ENCODE data around the gene ACTR2.
"Not testable (repeated sequence)": the region's sequence is repeated elsewhere in the genome, so short reads cannot be mapped to it uniquely, and the experiment has no call there.

Gene ACTR2

DNA sequence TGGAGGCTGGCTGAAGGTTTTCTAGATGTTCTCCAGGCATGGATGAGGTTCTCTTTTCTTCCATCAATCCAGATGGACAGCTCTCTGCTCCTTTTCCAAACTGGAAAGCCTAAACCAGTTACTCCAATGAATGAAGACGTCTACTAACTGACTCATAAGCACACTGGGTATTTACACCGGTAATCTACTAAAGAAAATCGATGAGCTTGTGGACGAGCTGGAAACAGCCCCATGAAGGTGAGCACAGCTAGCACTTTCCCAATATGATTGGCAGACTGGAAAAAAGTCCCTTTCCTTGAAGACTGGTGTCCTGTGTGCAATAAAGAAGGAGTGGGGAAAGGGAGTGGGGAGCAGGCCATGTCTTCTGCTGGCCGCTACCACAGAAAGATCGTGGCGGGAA lies 84.0 kb downstream of the ACTR2 start:
- no peak for DNase-seq (ENCODE audit: low read depth in 1 of 2, low spot score in 1 of 2)

DNA sequence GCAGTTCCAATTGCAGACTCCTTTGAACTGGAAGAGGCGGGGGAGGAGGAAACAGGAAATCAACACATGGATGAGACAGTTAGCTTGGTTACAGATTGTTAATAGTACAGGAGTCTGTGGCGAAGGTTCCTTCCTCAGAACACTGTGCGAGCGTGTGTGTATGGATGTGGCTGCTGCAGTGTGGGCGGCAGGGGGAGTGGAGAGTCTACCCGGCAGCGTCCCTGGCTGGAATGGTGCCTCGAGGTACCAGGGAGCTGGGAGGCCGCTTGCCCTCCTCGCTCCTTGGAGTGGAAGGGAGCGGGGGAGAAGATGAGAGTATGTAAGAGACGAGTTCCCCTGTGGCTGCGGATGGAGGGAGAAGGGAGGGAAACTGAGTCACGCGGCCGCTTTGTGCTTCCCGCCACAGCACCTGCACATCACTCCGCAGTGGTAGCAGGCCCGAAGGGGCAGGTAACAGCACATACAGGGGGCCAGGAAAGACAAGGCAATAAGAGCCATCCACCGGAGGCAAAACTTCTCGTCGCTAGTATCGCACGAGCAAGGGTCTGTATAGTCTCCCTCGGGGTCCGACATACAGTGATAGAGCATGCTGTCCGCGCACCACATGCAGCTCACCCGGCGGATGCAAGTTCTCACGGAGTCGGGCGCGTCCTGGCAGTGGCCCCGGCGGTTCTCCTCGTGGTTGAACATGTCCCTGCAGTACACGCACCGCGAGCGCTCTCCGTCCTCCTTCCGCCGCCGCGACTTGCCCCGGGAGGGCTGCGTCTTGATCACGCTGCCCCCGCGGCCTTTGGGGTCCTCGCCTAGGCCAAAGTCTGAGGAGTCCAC lies 85.7 kb downstream of the ACTR2 start:
- DNase-seq (ENCODE audit: low read depth in 1 of 2, low spot score in 1 of 2), result no peak

DNA sequence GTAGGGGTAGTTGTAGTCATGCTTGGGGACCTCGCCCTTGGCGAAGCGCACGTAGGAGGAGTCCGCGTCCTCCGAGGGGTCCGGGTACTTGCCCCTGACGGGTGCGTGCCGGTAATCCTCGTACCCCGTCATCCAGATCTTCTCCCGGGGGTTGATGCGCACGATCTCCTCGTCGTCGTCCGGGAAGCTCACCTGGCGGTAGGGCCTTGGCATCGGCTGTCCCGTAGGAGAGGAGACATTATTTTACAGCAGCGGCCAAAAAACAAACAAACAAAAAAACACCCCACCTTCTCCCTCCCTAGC lies 86.3 kb downstream of the ACTR2 start:
- DNase-seq (ENCODE audit: low read depth in 1 of 2, low spot score in 1 of 2), result no peak

DNA sequence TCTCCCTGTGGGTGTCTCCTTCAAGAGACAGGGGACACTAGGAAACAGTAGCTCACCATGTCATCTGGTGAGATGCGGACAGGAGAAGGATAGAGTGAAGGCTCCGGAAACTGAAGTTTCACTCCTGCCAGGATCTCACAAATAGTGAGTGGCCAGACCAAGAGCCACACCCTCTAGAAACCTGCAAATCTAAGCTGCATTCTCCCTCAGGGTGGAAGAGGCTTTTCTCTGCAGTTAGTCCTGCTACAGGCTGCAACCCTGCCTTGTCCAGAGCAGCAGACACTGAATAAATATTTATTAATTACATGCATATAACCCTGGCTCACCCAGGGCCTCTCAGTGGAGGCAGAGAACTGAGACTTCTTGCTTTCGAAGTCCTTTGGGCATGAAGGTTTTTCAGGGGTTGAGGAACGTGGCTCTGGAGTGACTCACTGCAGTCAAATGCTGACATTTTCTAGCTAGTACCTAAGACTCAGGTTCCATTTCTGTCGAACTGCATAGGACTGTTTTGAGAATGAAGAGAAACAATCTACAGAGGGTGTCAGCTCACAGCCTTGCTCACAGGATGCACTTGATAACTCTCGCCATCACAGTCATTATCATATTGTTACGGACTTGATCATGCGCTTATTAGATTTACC lies 87.3 kb downstream of the ACTR2 start:
- no peak for DNase-seq (ENCODE audit: low read depth in 1 of 2, low spot score in 1 of 2)

DNA sequence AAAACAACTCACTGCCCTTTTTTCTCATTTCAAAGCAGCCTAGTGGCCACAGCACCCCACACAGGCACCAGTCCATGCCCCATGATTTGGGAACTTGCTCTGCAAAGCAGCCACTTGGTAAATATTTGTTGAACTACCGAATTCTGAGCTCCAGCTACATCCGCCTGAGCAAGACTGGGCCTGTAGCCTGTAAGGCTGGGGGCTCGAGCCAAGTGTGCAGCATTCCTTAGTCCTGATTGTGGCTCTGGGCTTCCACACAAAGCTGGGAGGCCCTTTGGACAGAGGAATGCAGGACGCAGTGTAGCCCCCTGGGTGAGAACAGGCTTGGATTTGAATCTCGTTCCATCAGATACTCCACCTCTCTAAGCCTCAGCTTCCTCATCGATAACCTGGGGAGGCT lies 88.4 kb downstream of the ACTR2 start:
- DNase-seq (ENCODE audit: low read depth in 1 of 2, low spot score in 1 of 2), result no peak

DNA sequence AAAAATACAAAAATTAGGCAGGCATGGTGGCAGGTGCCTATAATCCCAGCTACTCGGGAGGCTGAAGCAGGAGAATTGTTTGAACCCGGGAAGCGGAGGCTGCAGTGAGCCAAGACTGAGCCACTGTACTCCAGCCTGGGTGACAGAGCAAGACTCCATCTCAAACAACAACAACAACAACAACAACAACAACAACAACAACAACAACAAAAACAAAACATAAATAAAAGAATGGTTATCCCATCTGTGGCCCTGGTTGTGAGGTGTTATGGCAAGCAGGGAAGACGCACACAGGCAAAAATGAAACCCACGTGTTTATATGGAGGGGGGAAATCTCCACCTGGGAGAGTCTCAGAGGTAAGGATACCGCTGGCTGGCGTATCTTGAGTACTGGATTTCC lies 89.7 kb downstream of the ACTR2 start:
- DNase-seq (ENCODE audit: low read depth in 1 of 2, low spot score in 1 of 2), result not testable (repeated sequence)

DNA sequence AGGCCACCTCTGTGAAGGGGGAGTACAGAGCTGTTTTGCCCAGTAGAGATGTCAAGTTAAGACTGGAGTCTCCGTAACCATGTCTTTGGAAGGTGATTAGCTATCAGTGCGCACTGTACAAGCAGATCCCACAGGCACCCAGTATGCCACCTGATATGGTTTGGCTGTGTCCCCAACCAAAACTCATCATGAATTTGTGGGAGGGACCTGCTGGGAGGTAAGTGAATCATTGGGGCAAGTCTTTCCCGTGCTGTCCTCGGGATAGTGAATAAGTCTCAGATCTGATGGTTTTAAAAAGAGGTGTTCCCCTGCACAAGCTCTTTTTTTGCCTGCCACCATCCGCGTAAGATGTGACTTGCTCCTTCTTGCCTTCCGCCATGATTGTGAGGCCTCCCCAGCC lies 90.2 kb downstream of the ACTR2 start:
- DNase-seq (ENCODE audit: low read depth in 1 of 2, low spot score in 1 of 2), result no peak

DNA sequence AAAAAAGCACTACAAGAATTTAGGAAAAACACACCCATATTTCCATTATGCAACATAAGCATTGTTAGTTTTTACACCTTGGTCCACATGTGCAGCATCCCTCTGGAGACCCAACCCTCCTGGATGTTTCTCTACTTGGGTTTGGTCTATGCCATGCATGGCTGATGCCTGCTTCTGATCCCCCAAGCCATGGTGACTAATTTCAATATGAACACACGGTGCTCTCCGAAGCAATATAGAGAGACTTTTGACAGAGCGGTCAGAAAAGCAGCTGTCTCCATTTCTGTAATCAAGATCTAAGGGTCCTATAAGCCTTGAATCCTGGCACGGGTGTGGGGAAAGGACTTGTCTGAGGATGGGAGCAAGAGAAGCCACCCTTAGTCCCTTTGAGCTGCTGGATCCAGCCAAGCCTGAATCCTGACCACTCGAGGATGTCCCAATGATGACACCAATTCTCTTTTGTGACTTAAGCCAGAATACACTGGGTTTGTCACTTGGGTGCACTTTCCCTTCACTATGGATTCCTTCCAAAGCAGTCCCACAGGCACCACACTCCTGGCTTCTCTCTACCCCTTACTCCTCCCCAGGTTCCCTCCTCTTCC lies 91.5 kb downstream of the ACTR2 start:
- DNase-seq (ENCODE audit: low read depth in 1 of 2, low spot score in 1 of 2), result no peak

DNA sequence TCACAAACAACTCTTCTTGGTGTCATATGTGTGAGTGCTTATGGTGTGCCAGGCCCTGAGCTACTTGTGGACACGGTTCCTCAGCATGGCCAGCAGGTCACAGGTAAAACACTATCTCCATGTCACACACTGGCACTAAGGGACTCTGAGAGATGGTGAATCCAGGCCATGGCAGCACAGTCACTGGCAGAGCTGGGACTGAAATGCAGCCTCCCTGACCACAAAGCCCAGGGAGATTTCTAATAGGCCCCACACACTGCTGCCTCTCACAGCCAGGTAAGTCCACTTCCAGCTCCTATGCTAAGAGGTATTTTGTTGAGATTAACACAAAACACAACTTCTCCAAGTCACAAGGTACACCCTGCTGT lies 92.0 kb downstream of the ACTR2 start:
- no peak for DNase-seq (ENCODE audit: low read depth in 1 of 2, low spot score in 1 of 2)

DNA sequence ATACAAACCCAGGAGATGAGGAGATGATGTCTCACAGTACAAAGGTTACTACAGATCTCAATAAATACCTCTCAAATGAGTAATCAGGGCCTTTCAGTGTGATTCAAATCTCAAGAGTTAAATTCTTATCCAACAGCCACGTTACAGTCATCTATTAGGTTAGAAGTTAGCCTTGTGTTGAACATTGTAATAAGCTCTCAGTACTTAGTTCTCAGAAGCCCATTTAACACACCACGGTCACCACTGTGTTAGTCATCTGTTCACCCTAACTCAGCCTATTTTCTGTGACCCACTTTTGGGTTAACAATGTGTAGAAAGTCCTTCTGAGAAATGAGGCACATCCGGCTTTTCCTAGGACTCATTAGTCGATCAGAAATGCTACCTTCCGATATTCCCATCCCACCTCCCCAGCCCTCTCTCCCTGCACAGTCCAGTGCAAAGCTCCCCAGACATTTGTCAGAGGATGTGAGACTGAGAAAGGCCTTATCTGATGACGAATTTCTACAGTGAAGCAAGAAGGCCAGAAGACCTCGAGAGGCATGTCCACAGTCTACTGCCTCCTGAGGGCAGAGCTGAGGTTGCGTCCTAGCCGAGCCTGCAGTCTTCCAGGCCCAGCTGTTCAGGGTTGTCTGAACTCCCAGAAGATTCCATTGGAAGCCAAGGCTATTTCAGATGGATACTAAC lies 92.6 kb downstream of the ACTR2 start:
- no peak for DNase-seq (ENCODE audit: low read depth in 1 of 2, low spot score in 1 of 2)
